Activated naive CD4-positive, alpha-beta T cell (primary cell): Measurements from ENCODE around the gene ARL5B.

Experiments
- DNase-seq, 4 experiments: peaks; one replicate each; lab custom pipeline; 2025; lab: John Stamatoyannopoulos, UW

Gene ARL5B

GRCh38 chr10:18658271-18659124 is 733 bp upstream of the ARL5B start:
- peak in 1 of 4 experiments; percentile 15 for DNase-seq

- DNase-seq, result no peak
Observed at GRCh38 chr10:18659819-18660535, 746 bp downstream of the ARL5B start.

GRCh38 chr10:18660816-18661431 is 1.7 kb downstream of the ARL5B start:
- DNase-seq, result no peak

- no peak for DNase-seq
Observed at GRCh38 chr10:18664841-18665478, 5.7 kb downstream of the ARL5B start.

GRCh38 chr10:18665815-18666558 is 6.8 kb downstream of the ARL5B start:
- DNase-seq, result no peak

GRCh38 chr10:18666810-18667209 is 7.6 kb downstream of the ARL5B start:
- no peak for DNase-seq

GRCh38 chr10:18668026-18668425 is 8.8 kb downstream of the ARL5B start:
- no peak for DNase-seq

- no peak for DNase-seq
Observed at GRCh38 chr10:18675086-18675801, 16.0 kb downstream of the ARL5B start.

- no peak for DNase-seq
Observed at GRCh38 chr10:18680754-18681153, 21.5 kb downstream of the ARL5B start.

GRCh38 chr10:18681366-18681765 is 22.1 kb downstream of the ARL5B start:
- no peak for DNase-seq

GRCh38 chr10:18681971-18682411 is 22.8 kb downstream of the ARL5B start:
- no peak for DNase-seq

- DNase-seq, result no peak
Observed at GRCh38 chr10:18683427-18683826, 24.2 kb downstream of the ARL5B start.

GRCh38 chr10:18684416-18684815 is 25.2 kb downstream of the ARL5B start:
- no peak for DNase-seq

- DNase-seq, result no peak
Observed at GRCh38 chr10:18684953-18685352, 25.7 kb downstream of the ARL5B start.

- no peak for DNase-seq
Observed at GRCh38 chr10:18685555-18685954, 26.3 kb downstream of the ARL5B start.

GRCh38 chr10:18687195-18687594 is 28.0 kb downstream of the ARL5B start:
- no peak for DNase-seq

- DNase-seq, result no peak
Observed at GRCh38 chr10:18687706-18688105, 28.5 kb downstream of the ARL5B start.

GRCh38 chr10:18689498-18689897 is 30.3 kb downstream of the ARL5B start:
- no peak for DNase-seq

- DNase-seq, result no peak
Observed at GRCh38 chr10:18690541-18690940, 31.3 kb downstream of the ARL5B start.

GRCh38 chr10:18699849-18700840 is 40.9 kb downstream of the ARL5B start:
- DNase-seq, result no peak
